AG10803 (cell line): ENCODE measurements around the gene SMARCAD1.
"Not testable (repeated sequence)": the region's sequence is repeated elsewhere in the genome, so short reads cannot be mapped to it uniquely, and the experiment has no call there.

ENCODE experiments used
- DNase-seq: peaks from one replicate; pipeline ENCODE4 v3.0.0; 2010; ENCODE audit warnings: low read depth
- H3K4me3 ChIP-seq: 2 replicates; pipeline ENCODE4 v1.5.1; 2011; ENCODE audit warnings: mild to moderate bottlenecking, low read length, control low read depth
- CTCF ChIP-seq: conservative IDR thresholded peaks from 2 replicates; pipeline ENCODE4 v1.5.1; 2011; ENCODE audit warnings: mild to moderate bottlenecking, low read length, control low read depth, inconsistent platforms

The SMARCAD1 gene

GRCh38 chr4:94290245-94290644 lies 82.6 kb downstream of the SMARCAD1 start:
- TF ChIP-seq CTCF: no peak; the same call in 1 of the 2 replicates
- no peak overlapping the region for H3K4me3 ChIP-seq
- DNase-seq: no peak

DNA sequence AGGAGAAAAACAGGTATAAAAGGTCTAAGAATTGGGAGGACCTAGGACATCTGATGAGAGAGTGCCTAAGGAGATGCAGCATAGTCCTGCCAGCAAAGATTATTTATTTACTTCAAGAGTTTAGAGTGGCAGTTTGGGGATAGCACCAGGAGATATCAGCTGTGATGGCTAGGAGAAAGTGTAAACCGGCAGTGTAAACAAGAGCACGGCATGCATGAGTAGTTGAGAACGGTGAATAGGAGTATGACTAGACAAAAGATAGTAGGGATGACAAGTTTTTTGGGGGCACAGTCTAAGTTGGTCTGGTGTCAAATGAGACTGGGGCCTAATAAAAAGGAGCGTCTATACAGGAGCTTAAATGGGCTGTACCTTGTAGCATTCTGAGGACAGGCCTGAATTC lies 86.3 kb downstream of the SMARCAD1 start:
- H3K4me3 ChIP-seq, DNase-seq: not testable (repeated sequence)

GRCh38 chr4:94295473-94295872 lies 87.8 kb downstream of the SMARCAD1 start:
- not testable (repeated sequence) for DNase-seq, H3K4me3 ChIP-seq

GRCh38 chr4:94298725-94299252 lies 91.1 kb downstream of the SMARCAD1 start:
- TF ChIP-seq CTCF: no peak
- H3K4me3 ChIP-seq: no peak overlapping the region
- no peak for DNase-seq

- no peak overlapping the region for H3K4me3 ChIP-seq
- no peak for DNase-seq
These were observed 94.5 kb downstream of the SMARCAD1 start for GRCh38 chr4:94302191-94302590.

DNA sequence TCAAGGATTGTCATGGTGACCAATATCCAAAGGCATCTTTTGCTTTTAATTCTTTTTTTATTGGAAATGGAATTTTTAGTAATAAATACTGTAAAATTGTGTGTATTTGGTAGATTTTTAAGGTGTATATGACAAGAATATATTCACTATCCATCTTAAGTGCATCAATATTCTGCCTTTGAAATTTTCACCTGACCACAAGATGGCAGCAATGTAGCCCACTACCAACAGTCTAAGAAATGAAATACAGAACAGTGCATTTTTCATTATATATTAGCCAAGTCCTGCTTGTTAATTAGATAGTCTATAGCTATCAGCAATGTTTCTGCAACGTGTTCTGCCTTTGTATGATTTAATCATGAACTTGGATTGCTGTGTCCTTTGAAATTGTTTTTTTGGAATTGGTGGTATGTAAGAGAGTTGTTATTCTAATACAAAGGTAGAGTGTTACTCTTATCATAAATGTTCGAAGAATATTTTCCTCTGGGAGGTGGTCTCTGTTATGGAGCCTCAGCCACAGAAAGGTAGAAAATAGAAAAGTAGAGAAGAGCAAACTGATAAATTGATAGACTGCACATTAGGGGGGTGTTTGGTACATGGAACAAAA lies 96.8 kb downstream of the SMARCAD1 start:
- TF ChIP-seq CTCF: peak; percentile 65
- DNase-seq: peak; percentile 19

More at GRCh38 chr4:94302191-94302590, 94.5 kb downstream of the SMARCAD1 start:
- TF ChIP-seq CTCF: no peak

GRCh38 chr4:94305466-94306225 lies 98.0 kb downstream of the SMARCAD1 start:
- peak; percentile 11 for DNase-seq
- no peak overlapping the region for H3K4me3 ChIP-seq
- TF ChIP-seq CTCF: no peak

More for the DNA sequence above, 96.8 kb downstream of the SMARCAD1 start:
- H3K4me3 ChIP-seq: no peak overlapping the region

- TF ChIP-seq CTCF: no peak
- DNase-seq: peak; percentile 7
- no peak overlapping the region for H3K4me3 ChIP-seq
These were observed 99.0 kb downstream of the SMARCAD1 start for GRCh38 chr4:94306713-94307112.
